Measurements from ENCODE around the gene PSMB1. TPM values are rescaled to one million over a fixed set of nuclear protein-coding genes. Genes with fewer than 3 reads are reported as not detected.

The PSMB1 gene
- total RNA-seq, 1 donor: 265 TPM

- TF ChIP-seq CTCF (IDR thresholded peaks at IDR 0.05; ENCODE audit: extremely low read depth, low read depth, low read length): no peak
- DNase-seq (ENCODE audit: insufficient read length, low spot score, missing footprints): no peak
- Histone ChIP-seq H3K4me3 (ENCODE audit: insufficient read depth, low read length) (peak overlapping the region; percentile 90), H3K27ac (ENCODE audit: low read depth, low read length) (peak overlapping the region; percentile 64), H4K20me1 (ENCODE audit: insufficient read depth, low read length) (peaks cover 6% of the 10 kb centered on the region), H3K4me2 (ENCODE audit: insufficient read depth, low read length) (peak overlapping the region; percentile 91), H3K9me3 (ENCODE audit: low read depth, low read length) (no peaks in the 10 kb centered on the region), H3K79me2 (ENCODE audit: insufficient read depth, low read length) (peaks cover 37% of the 10 kb centered on the region), H2AFZ (ENCODE audit: low read length) (peak overlapping the region; percentile 98), H3K27me3 (ENCODE audit: insufficient read depth, low read length) (no peaks in the 10 kb centered on the region), H3K4me1 (ENCODE audit: insufficient read depth, low read length) (peaks cover 11% of the 10 kb centered on the region), H3K36me3 (ENCODE audit: insufficient read depth, low read length) (peaks cover 25% of the 10 kb centered on the region)
Measured at GRCh38 chr6:170584954-170585498, 31.9 kb upstream of the PSMB1 start.

- Histone ChIP-seq H3K4me2 (ENCODE audit: insufficient read depth, low read length) (peak within 1 kb of the TSS; percentile 91), H3K9me3 (ENCODE audit: low read depth, low read length) (no peaks in the 10 kb centered on the region), H3K79me2 (ENCODE audit: insufficient read depth, low read length) (peaks cover 37% of the 10 kb centered on the region), H2AFZ (ENCODE audit: low read length) (peak within 1 kb of the TSS; percentile 98), H4K20me1 (ENCODE audit: insufficient read depth, low read length) (peaks cover 6% of the 10 kb centered on the region), H3K4me3 (ENCODE audit: insufficient read depth, low read length) (peak within 1 kb of the TSS; percentile 90), H3K4me1 (ENCODE audit: insufficient read depth, low read length) (peaks cover 11% of the 10 kb centered on the region), H3K27ac (ENCODE audit: low read depth, low read length) (peak within 1 kb of the TSS; percentile 74), H3K36me3 (ENCODE audit: insufficient read depth, low read length) (peaks cover 25% of the 10 kb centered on the region), H3K27me3 (ENCODE audit: insufficient read depth, low read length) (no peaks in the 10 kb centered on the region)
- TF ChIP-seq CTCF (IDR thresholded peaks at IDR 0.05; ENCODE audit: extremely low read depth, low read depth, low read length): no peak
- peak; percentile 98 for DNase-seq (ENCODE audit: insufficient read length, low spot score, missing footprints)
Measured at GRCh38 chr6:170584181-170584953, 31.3 kb upstream of the PSMB1 start, which contains the start of gene PDCD2. TSS of gene PDCD2 (minus strand) at chr6:170584637. CDS start at chr6:170584581, 56 bp downstream.

GRCh38 chr6:170583756-170584180 lies 30.7 kb upstream of the PSMB1 start:
- H3K4me3 ChIP-seq (ENCODE audit: insufficient read depth, low read length): peak overlapping the region; percentile 90
- peaks cover 28% of the 10 kb centered on the region for H3K36me3 ChIP-seq (ENCODE audit: insufficient read depth, low read length)
- peak overlapping the region; percentile 91 for H3K4me2 ChIP-seq (ENCODE audit: insufficient read depth, low read length)
- peaks cover 6% of the 10 kb centered on the region for H4K20me1 ChIP-seq (ENCODE audit: insufficient read depth, low read length)
- H3K79me2 ChIP-seq (ENCODE audit: insufficient read depth, low read length): peaks cover 37% of the 10 kb centered on the region
- peak; percentile 8 for TF ChIP-seq CTCF (IDR thresholded peaks at IDR 0.05; ENCODE audit: extremely low read depth, low read depth, low read length)
- H3K9me3 ChIP-seq (ENCODE audit: low read depth, low read length): no peaks in the 10 kb centered on the region
- H3K4me1 ChIP-seq (ENCODE audit: insufficient read depth, low read length): peaks cover 11% of the 10 kb centered on the region
- peak overlapping the region; percentile 98 for H2AFZ ChIP-seq (ENCODE audit: low read length)
- peak overlapping the region; percentile 74 for H3K27ac ChIP-seq (ENCODE audit: low read depth, low read length)
- no peak for DNase-seq (ENCODE audit: insufficient read length, low spot score, missing footprints)
- no peaks in the 10 kb centered on the region for H3K27me3 ChIP-seq (ENCODE audit: insufficient read depth, low read length)

- Histone ChIP-seq H4K20me1 (ENCODE audit: insufficient read depth, low read length) (peaks cover 6% of the 10 kb centered on the region), H3K36me3 (ENCODE audit: insufficient read depth, low read length) (peaks cover 67% of the 10 kb centered on the region), H3K27me3 (ENCODE audit: insufficient read depth, low read length) (no peaks in the 10 kb centered on the region), H3K4me3 (ENCODE audit: insufficient read depth, low read length) (no peak overlapping the region), H2AFZ (ENCODE audit: low read length) (no peak overlapping the region), H3K79me2 (ENCODE audit: insufficient read depth, low read length) (peaks cover 23% of the 10 kb centered on the region), H3K27ac (ENCODE audit: low read depth, low read length) (no peak overlapping the region), H3K4me2 (ENCODE audit: insufficient read depth, low read length) (no peak overlapping the region), H3K4me1 (ENCODE audit: insufficient read depth, low read length) (peaks cover 5% of the 10 kb centered on the region), H3K9me3 (ENCODE audit: low read depth, low read length) (no peaks in the 10 kb centered on the region)
- TF ChIP-seq CTCF (IDR thresholded peaks at IDR 0.05; ENCODE audit: extremely low read depth, low read depth, low read length): no peak
- no peak for DNase-seq (ENCODE audit: insufficient read length, low spot score, missing footprints)
Measured at GRCh38 chr6:170578909-170579308, 25.8 kb upstream of the PSMB1 start.

Data from osteoblast (primary cell).